Caki2 (cell line): ENCODE data around the gene MPHOSPH10. TPM values are rescaled to one million over a fixed set of nuclear protein-coding genes. Genes with fewer than 3 reads are reported as not detected.
"Not testable (repeated sequence)": the region's sequence is repeated elsewhere in the genome, so short reads cannot be mapped to it uniquely, and the experiment has no call there.

ENCODE experiments used
- DNase-seq: peaks from one replicate; pipeline ENCODE4 v3.0.0-alpha.2; 2015; ENCODE audit warnings: low read depth
- in situ Hi-C: cut with HindIII; loops from 2 replicates; pipeline ENCODE4 v1.10.0; 2016; ENCODE audit warnings: low sequenced_read_pairs, low pct_unique_long_range_greater_than_20kb, mixed read lengths
- total RNA-seq: library from RNA; depleted of rRNA; stranded (reverse); fragments of >200 nt; shearing (Covaris generic); gene quantifications from 2 replicates; pipeline ENCODE4 v1.2.3, GENCODE V29; 2014; ENCODE audit warnings: low replicate concordance; rRNA removed

MPHOSPH10 gene
- total RNA-seq, result 10.6 and 11.6 TPM in 2 replicates

GRCh38 chr2:71130152-71130904, at the start of gene MPHOSPH10, which contains the start of gene MCEE:
MPHOSPH10 (plus strand) TSS chr2:71130634; CDS start chr2:71130666, 32 bp downstream.
MCEE (minus strand) TSS chr2:71130229; CDS start chr2:71130219, 10 bp downstream.
- in situ Hi-C loops, result no loop called here
- DNase-seq, result peak; percentile 91

- no peak for DNase-seq
- in situ Hi-C loops, result no loop called here
These were observed 47.8 kb upstream of the MPHOSPH10 start for GRCh38 chr2:71082402-71083252.

GRCh38 chr2:71083297-71083696, 47.1 kb upstream of the MPHOSPH10 start:
- in situ Hi-C loops, result not testable (repeated sequence)

GRCh38 chr2:71083752-71084312, 46.6 kb upstream of the MPHOSPH10 start:
- DNase-seq, in situ Hi-C loops: not testable (repeated sequence)

More at GRCh38 chr2:71083297-71083696, 47.1 kb upstream of the MPHOSPH10 start:
- not testable (repeated sequence) for DNase-seq

GRCh38 chr2:71085325-71086003, 45.0 kb upstream of the MPHOSPH10 start:
- in situ Hi-C loops, DNase-seq: not testable (repeated sequence)

- in situ Hi-C loops, DNase-seq: not testable (repeated sequence)
These were observed 41.0 kb upstream of the MPHOSPH10 start for GRCh38 chr2:71089475-71089874.

- DNase-seq, in situ Hi-C loops: not testable (repeated sequence)
These were observed 38.6 kb upstream of the MPHOSPH10 start for GRCh38 chr2:71091808-71092207.

GRCh38 chr2:71092491-71093260, 37.8 kb upstream of the MPHOSPH10 start:
- in situ Hi-C loops, DNase-seq: not testable (repeated sequence)

- peak; percentile 26 for DNase-seq
These were observed 30.1 kb upstream of the MPHOSPH10 start for GRCh38 chr2:71100195-71100964.

GRCh38 chr2:71101656-71102055, 28.8 kb upstream of the MPHOSPH10 start:
- DNase-seq, result no peak
- in situ Hi-C loops, result no loop called here

More at GRCh38 chr2:71100195-71100964, 30.1 kb upstream of the MPHOSPH10 start:
- in situ Hi-C loops, result no loop called here

- in situ Hi-C loops, result no loop called here
- DNase-seq, result no peak
These were observed 27.3 kb upstream of the MPHOSPH10 start for GRCh38 chr2:71102981-71103681.

- DNase-seq, result no peak
- in situ Hi-C loops, result no loop called here
These were observed 26.6 kb upstream of the MPHOSPH10 start for GRCh38 chr2:71103809-71104208.

- in situ Hi-C loops, DNase-seq: not testable (repeated sequence)
These were observed 24.0 kb upstream of the MPHOSPH10 start for GRCh38 chr2:71106463-71106862.

GRCh38 chr2:71108091-71108490, 22.3 kb upstream of the MPHOSPH10 start:
- in situ Hi-C loops, result no loop called here
- no peak for DNase-seq

GRCh38 chr2:71113843-71114242, 16.6 kb upstream of the MPHOSPH10 start:
- in situ Hi-C loops, result no loop called here
- no peak for DNase-seq

- in situ Hi-C loops, result no loop called here
- DNase-seq, result no peak
These were observed 13.4 kb upstream of the MPHOSPH10 start for GRCh38 chr2:71117063-71117462.
